Adrenal gland (tissue), 12 donors: ENCODE results near the gene MUS81. TPM values are rescaled to one million over a fixed set of nuclear protein-coding genes. Genes with fewer than 3 reads are reported as not detected.

Experiments used
- DNase-seq, 7 donors: peaks; one replicate each; pipeline ENCODE4 v3.0.0-alpha.2; 2019 to 2020
- H3K27ac ChIP-seq, 5 donors: fragments of 200-600 bp; sonication (generic) in 4 of 5; 1 replicate in 3 of 5; 2 replicates in 2 of 5; pipeline versions ENCODE4 v1.5.1 to v1.8.0; 2016 to 2020; ENCODE audit warnings: mild to moderate bottlenecking in 1 of 5
- H3K27me3 ChIP-seq: fragments of 200-600 bp; 2 replicates; pipeline ENCODE4 v1.8.0; 2021
- H3K36me3 ChIP-seq, 2 donors: fragments of 200-600 bp; replicated peaks in 1 of 2; 1 replicate in 1 of 2; 2 replicates in 1 of 2; pipeline versions ENCODE4 v1.5.1 to v1.8.0; 2018 to 2022
- H3K4me1 ChIP-seq, 2 donors: fragments of 200-600 bp; replicated peaks in 1 of 2; 1 replicate in 1 of 2; 2 replicates in 1 of 2; pipeline versions ENCODE4 v1.5.1 to v1.8.0; 2018 to 2021
- H3K4me3 ChIP-seq, 4 donors: fragments of 200-600 bp; sonication (generic) in 3 of 4; one replicate each; pipeline ENCODE4 v1.5.1; 2016 to 2018
- H3K9me3 ChIP-seq, 3 donors: fragments of 200-600 bp; sonication (generic) in 1 of 3; replicated peaks in 1 of 3; 1 replicate in 2 of 3; 2 replicates in 1 of 3; pipeline versions ENCODE4 v1.5.1 to v1.8.0; 2016 to 2021
- POLR2A ChIP-seq, 2 donors: fragments of 450-650 bp; IDR thresholded peaks; one replicate each; pipeline ENCODE4 v1.6.1; 2017; ENCODE audit warnings: antibody characterized with exemption in 2 of 2, mild to moderate bottlenecking in 2 of 2, moderate library complexity in 1 of 2
- WGBS, 4 donors: extraction: QIAGEN DNeasy Blood & Tissue Kit in 2 of 4; methylation state at CpG; one replicate each; pipeline versions ENCODE4 v1.1.5 to v1.1.7; 2013 to 2017; 5-methylcytosine and 5-hydroxymethylcytosine counted together
- intact Hi-C, 2 donors: fragments of 100-400 bp; cut with DNase I; formaldehyde crosslinking; loops; one replicate each; pipeline versions ENCODE4 v1.14.1 to v1.15.0; 2022 to 2023
- polyA plus RNA-seq, 3 donors: library from polyadenylated mRNA; stranded (reverse); fragments of 200-250 nt in 2 of 3; fragments of 350-450 nt in 1 of 3; fragmentation: Illumina TruSeq in 1 of 3; extraction: RNeasy Lipid Tissue Mini Kit (QIAGEN cat#74804) in 1 of 3; gene quantifications; one replicate each; pipeline ENCODE4 v1.2.3, GENCODE V29; 2013 to 2014
- total RNA-seq, 9 donors: library from RNA; depleted of rRNA in 4 of 9; stranded (reverse); fragments of >200 nt in 4 of 9; fragments of 120-200 nt in 1 of 9; fragmentation: NEBNext Ultra II Directional in 1 of 9; extraction: Animal tissue kit (Norgen Biotek cat#: 25700) in 1 of 9; gene quantifications; one replicate each; pipeline versions ENCODE4 v1.1.0 to v1.2.4, GENCODE V29; 2013 to 2023
- TF ChIP-seq, protein P1 (sequence below), 6 experiments: fragments of 450-650 bp in 4 of 6; fragments of 200-600 bp in 2 of 6; sonication (generic) in 1 of 6; IDR thresholded peaks; 1 replicate in 5 of 6; 2 replicates in 1 of 6; pipeline versions ENCODE4 v1.5.1 to v1.8.0; 2016 to 2021; ENCODE audit warnings: antibody characterized with exemption in 6 of 6, mild to moderate bottlenecking in 2 of 6, moderate library complexity in 1 of 6
- donor health status: healthy with polysubstance abuse.
- donor health status: Bipolar disorder and iron deficiency.
- donor health status: DM: yes; HTN: yes; CAD: no.
- donor health status: DM: no; HTN: no; CAD: no.
- donor health status: DM: no; HTN: no; CAD: no.
- donor health status: DM: yes; HTN: yes; CAD: no.

Gene MUS81
- total and polyA plus RNA-seq, 12 donors = 16.1 to 147 (median 41.1) TPM

DNA sequence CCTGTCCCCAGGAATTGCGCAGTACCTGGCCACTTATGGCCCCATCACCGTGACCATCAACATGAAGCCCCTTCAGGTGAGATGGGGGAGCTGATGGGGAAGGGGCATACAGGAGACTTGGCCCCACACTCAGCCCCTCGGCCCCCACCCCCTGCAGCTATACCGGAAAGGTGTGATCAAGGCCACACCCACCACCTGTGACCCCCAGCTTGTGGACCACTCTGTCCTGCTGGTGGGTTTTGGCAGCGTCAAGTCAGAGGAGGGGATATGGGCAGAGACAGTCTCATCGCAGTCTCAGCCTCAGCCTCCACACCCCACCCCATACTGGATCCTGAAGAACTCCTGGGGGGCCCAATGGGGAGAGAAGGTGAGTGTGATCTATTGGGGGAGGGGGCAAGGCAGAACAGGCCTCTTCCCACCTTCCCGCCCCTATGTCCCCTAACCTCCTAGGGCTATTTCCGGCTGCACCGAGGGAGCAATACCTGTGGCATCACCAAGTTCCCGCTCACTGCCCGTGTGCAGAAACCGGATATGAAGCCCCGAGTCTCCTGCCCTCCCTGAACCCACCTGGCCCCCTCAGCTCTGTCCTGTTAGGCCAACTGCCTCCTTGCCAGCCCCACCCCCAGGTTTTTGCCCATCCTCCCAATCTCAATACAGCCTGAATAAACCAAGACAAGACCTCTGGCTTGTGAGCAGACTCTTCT is 23.0 kb downstream of the MUS81 start:
- 85 to 94% (median 89%) methylated on average over 8 to 13 of the region's 13 CpGs for WGBS, 4 donors
- Histone ChIP-seq H3K4me1 (peaks cover 4 to 11% of the 10 kb centered on the region in 2 donors), H3K27me3 (no peaks in the 10 kb centered on the region), H3K4me3 (no peak overlapping the region), H3K36me3 (peaks cover 0 to 43% of the 10 kb centered on the region in 2 donors), H3K9me3 (no peaks in the 10 kb centered on the region), H3K27ac (no peak overlapping the region)
- TF ChIP-seq, protein P1, sequence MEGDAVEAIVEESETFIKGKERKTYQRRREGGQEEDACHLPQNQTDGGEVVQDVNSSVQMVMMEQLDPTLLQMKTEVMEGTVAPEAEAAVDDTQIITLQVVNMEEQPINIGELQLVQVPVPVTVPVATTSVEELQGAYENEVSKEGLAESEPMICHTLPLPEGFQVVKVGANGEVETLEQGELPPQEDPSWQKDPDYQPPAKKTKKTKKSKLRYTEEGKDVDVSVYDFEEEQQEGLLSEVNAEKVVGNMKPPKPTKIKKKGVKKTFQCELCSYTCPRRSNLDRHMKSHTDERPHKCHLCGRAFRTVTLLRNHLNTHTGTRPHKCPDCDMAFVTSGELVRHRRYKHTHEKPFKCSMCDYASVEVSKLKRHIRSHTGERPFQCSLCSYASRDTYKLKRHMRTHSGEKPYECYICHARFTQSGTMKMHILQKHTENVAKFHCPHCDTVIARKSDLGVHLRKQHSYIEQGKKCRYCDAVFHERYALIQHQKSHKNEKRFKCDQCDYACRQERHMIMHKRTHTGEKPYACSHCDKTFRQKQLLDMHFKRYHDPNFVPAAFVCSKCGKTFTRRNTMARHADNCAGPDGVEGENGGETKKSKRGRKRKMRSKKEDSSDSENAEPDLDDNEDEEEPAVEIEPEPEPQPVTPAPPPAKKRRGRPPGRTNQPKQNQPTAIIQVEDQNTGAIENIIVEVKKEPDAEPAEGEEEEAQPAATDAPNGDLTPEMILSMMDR (IDR thresholded peaks at IDR 0.05) = no peak
- no peak for TF ChIP-seq POLR2A (IDR thresholded peaks at IDR 0.05)
- DNase-seq = no peak
- intact Hi-C loops = loop anchor here (5.0 kb wide), 2 partner anchors 79 to 99 kb away; partner anchors contain the start of gene SART1 (in 1 of the 2)

DNA sequence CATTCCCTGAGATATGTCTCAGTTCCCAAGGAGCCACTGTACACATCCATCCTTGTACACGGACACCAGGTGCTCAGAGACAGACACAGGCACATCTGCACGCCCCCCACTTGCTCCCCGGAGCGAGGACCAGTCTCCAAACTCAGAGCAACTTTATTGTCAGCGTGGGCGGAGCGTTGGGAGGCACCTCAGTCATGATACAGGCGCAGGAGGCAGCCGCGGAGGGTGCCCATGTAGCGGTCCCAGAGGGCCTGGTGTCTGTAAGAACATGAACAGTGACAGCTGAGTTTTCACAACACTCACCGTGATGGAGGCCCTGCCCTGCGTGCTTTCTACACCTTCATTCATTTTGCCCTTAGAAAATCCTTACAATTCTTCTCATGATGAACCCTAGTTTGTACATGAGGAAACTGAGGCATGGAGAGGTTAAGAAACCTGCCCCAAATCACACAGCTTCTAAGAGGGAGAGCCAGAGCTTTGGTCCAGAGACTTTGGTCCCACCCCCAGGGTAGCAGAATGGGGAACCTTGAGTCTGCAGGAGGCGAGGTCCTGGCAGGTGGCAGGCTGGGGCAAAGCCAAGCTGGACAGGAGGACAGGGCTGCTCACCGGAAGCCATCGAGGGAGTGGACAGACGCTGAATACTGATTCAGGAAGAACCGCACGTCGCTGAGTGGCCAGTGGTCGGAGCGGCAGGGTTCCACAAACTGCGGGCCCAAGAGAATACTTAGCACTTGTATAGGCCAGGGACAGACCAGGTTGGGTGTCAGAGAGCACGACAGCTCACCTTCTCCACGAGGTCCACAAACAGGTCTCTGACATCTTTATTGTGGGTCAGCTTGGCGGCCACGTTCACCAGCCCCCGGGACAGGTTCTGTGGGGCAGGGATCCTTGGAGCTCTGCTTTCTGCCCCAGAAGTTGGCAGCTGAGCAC is 23.8 kb downstream of the MUS81 start:
- Histone ChIP-seq H3K9me3 (no peaks in the 10 kb centered on the region), H3K27ac (no peak overlapping the region), H3K4me1 (peaks cover 9 to 14% of the 10 kb centered on the region in 2 donors), H3K4me3 (no peak overlapping the region), H3K36me3 (peaks cover 0 to 43% of the 10 kb centered on the region in 2 donors), H3K27me3 (no peaks in the 10 kb centered on the region)
- no peak for TF ChIP-seq POLR2A (IDR thresholded peaks at IDR 0.05)
- TF ChIP-seq, protein P1 (IDR thresholded peaks at IDR 0.05) = no peak
- intact Hi-C loops = loop anchor here (2.0 to 5.0 kb wide), 3 partner anchors 78 to 105 kb away; partner anchors contain the start of gene SART1 (in 1 of the 2)
- peak in 1 of 7 donors; percentile 7 for DNase-seq
- 77 to 82% (median 81%) methylated on average over 23 to 28 of the region's 28 CpGs for WGBS, 4 donors

DNA sequence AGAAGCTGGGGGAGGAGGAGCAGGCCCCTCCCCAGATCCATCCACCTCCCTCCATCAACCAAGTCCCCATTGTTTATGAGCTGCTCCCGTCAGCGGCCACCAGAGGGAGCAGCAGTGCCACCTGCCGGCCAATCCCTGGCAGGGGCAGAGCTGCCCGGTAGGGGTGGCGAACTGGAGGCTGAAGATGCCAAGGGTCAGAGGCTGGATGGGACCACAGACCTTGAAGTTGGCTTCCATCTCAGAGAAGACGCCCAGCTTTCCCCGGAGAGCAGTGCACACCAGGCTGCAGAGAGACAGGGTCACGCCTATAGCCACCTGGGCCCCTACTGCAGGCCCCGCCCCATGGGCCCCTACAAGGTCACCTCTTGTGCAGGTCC is 24.5 kb downstream of the MUS81 start:
- Histone ChIP-seq H3K9me3 (no peaks in the 10 kb centered on the region), H3K27ac (no peak overlapping the region), H3K27me3 (no peaks in the 10 kb centered on the region), H3K36me3 (peaks cover 0 to 43% of the 10 kb centered on the region in 2 donors), H3K4me3 (no peak overlapping the region), H3K4me1 (peaks cover 15 to 21% of the 10 kb centered on the region in 2 donors)
- DNase-seq = peak; percentile 73 to 84 (median 79)
- WGBS, 4 donors = 15 to 20% (median 16%) methylated on average over 8 to 9 of the region's 9 CpGs; no CpG with 5 or more reads in 1 of the 4 donors
- TF ChIP-seq POLR2A (IDR thresholded peaks at IDR 0.05) = no peak
- TF ChIP-seq, protein P1 (IDR thresholded peaks at IDR 0.05) = peak; percentile 97 to 100 (median 98)
- intact Hi-C loops = loop anchor here (2.0 to 5.0 kb wide), 3 partner anchors 78 to 104 kb away; partner anchors contain the start of gene SART1 (in 2 of the 2)

DNA sequence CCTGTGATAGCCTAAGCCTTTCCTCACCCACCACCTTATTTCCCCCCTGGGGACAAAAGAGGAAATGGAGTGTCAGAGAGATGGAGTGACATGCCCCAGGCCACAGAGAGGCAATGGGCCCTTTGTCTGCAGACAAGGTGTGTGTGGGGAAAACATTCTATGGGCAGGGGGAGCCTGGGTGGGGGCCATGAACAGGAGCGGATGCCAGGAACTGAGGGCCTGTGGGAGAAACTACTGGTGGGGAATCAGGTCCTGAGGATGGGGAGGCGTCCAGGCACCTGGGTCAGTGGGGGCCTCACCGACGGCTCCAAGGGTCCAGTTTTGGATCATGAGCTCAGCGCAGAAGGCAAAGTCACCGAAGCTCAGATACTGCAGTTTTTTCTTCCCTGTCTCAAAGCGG is 25.0 kb downstream of the MUS81 start:
- peaks cover 0 to 43% of the 10 kb centered on the region in 2 donors for H3K36me3 ChIP-seq
- H3K4me3 ChIP-seq = no peak overlapping the region
- WGBS, 4 donors = 86 to 96% (median 90%) methylated on average over 7 of the region's 7 CpGs
- no peak for TF ChIP-seq POLR2A (IDR thresholded peaks at IDR 0.05)
- H3K9me3 ChIP-seq = no peaks in the 10 kb centered on the region
- H3K27ac ChIP-seq = no peak overlapping the region
- DNase-seq = peak in 1 of 7 donors; percentile 22
- intact Hi-C loops = loop anchor here (2.0 to 5.0 kb wide), 2 partner anchors 77 to 104 kb away; partner anchors contain the start of gene SART1 (in 1 of the 2)
- H3K4me1 ChIP-seq = peaks cover 20 to 26% of the 10 kb centered on the region in 2 donors
- H3K27me3 ChIP-seq = no peaks in the 10 kb centered on the region
